Heart left ventricle (tissue), 16 donors: ENCODE data around the gene TVP23A. TPM values are rescaled to one million over a fixed set of nuclear protein-coding genes. Genes with fewer than 3 reads are reported as not detected.
"Not testable (repeated sequence)": the region's sequence is repeated elsewhere in the genome, so short reads cannot be mapped to it uniquely, and the experiment has no call there.

Experiments used
- ATAC-seq, 4 donors: fragments of 200-7000 bp; cut with Tn5 transposase; one replicate each; pipeline ENCODE4 v1.9.1; 2020 to 2022; ENCODE audit warnings: moderate library complexity in 4 of 4, mild to moderate bottlenecking in 3 of 4, moderate number of reproducible peaks in 1 of 4
- DNase-seq, 5 donors: peaks; one replicate each; pipeline ENCODE4 v3.0.0-alpha.2; 2020
- H3K27ac ChIP-seq, 12 donors: fragments of 200-600 bp; sonication (generic) in 4 of 12; one replicate each; pipeline versions ENCODE4 v1.5.0 to v1.8.0; 2016 to 2022; ENCODE audit warnings: mild to moderate bottlenecking in 2 of 12
- H3K27me3 ChIP-seq, 9 donors: fragments of 200-600 bp; sonication (generic) in 2 of 9; one replicate each; pipeline versions ENCODE4 v1.5.1 to v1.8.0; 2016 to 2022; ENCODE audit warnings: mild to moderate bottlenecking in 3 of 9
- H3K36me3 ChIP-seq, 9 donors: fragments of 200-600 bp; sonication (generic) in 2 of 9; one replicate each; pipeline versions ENCODE4 v1.5.0 to v1.8.0; 2018 to 2022; ENCODE audit warnings: mild to moderate bottlenecking in 2 of 9
- H3K4me1 ChIP-seq, 12 donors: fragments of 200-600 bp; sonication (generic) in 4 of 12; one replicate each; pipeline versions ENCODE4 v1.5.0 to v1.8.0; 2016 to 2022; ENCODE audit warnings: mild to moderate bottlenecking in 3 of 12
- H3K4me3 ChIP-seq, 12 donors: fragments of 200-600 bp; sonication (generic) in 4 of 12; one replicate each; pipeline versions ENCODE4 v1.5.0 to v1.8.0; 2017 to 2022; ENCODE audit warnings: mild to moderate bottlenecking in 9 of 12, moderate library complexity in 4 of 12
- H3K9me3 ChIP-seq, 12 donors: fragments of 200-600 bp; sonication (generic) in 4 of 12; one replicate each; pipeline versions ENCODE4 v1.5.0 to v1.8.0; 2016 to 2022; ENCODE audit warnings: mild to moderate bottlenecking in 1 of 12
- POLR2A ChIP-seq, 2 donors: fragments of 450-650 bp; IDR thresholded peaks; one replicate each; pipeline ENCODE4 v1.6.1; 2017; ENCODE audit warnings: antibody characterized with exemption in 2 of 2, mild to moderate bottlenecking in 2 of 2, moderate library complexity in 2 of 2
- WGBS, 4 donors: extraction: QIAGEN DNeasy Blood & Tissue Kit in 2 of 4; methylation state at CpG; one replicate each; pipeline versions ENCODE4 v1.1.5 to v1.1.7; 2013 to 2018; 5-methylcytosine and 5-hydroxymethylcytosine counted together
- intact Hi-C, 10 donors: fragments of 100-400 bp; cut with DNase I; formaldehyde crosslinking; loops; one replicate each; pipeline versions ENCODE4 v1.11.1 to v1.14.2; 2022
- polyA plus RNA-seq, 2 donors: library from polyadenylated mRNA; stranded (reverse); fragments of 200-250 nt; gene quantifications; one replicate each; pipeline ENCODE4 v1.2.3, GENCODE V29; 2013
- total RNA-seq, 9 donors: library from RNA; depleted of rRNA in 2 of 9; stranded (reverse); fragments of >200 nt in 2 of 9; fragmentation: NEBNext Ultra II Directional in 3 of 9; extraction: Animal tissue kit (Norgen Biotek cat#: 25700) in 3 of 9; gene quantifications; one replicate each; pipeline versions ENCODE4 v1.1.0 to v1.2.4, GENCODE V29; 2016 to 2023
- TF ChIP-seq, protein P1 (sequence below), 12 donors: fragments of 200-600 bp; sonication (generic) in 4 of 12; IDR thresholded peaks; one replicate each; pipeline versions ENCODE4 v1.5.0 to v1.8.0; 2018 to 2022; ENCODE audit warnings: antibody characterized with exemption in 12 of 12, mild to moderate bottlenecking in 5 of 12
- donor health status: ischemic (EF 13 %, LVEDD 7.1; RV severe dilation, severe dysfunction).
- donor health status: healthy with polysubstance abuse.
- donor health status: DM: no; HTN: yes; CAD: no.
- donor health status: DM: no; HTN: no; CAD: no.
- donor health status: ischemic (EF 25% LVEDD 6.9; RV normal size, moderate dysfunction).
- donor health status: ischemic (EF 25% LVEDD 5.7; RV mildly dilated, moderate dysfunction).
- donor health status: healthy.
- donor health status: DM: yes; HTN: yes; CAD: no.
- donor health status: ischemic (EF 35%, LVEDD 5.7; RV mildly dilated, moderate dysfunction).
- donor health status: nonischemic (EF 11% LVEDD 7.7; RV severe dilation, severe dysfunction).
- donor health status: DM: yes; HTN: yes; CAD: no.
- donor health status: PGD.
- donor health status: ischemic (EF 29% LVEDD 5.4; RV normal size, mild dysfunction).
- donor health status: nonischemic (EF 23%, LVEDD 6.1; RV moderate dilation, normal function).

The TVP23A gene
- total and polyA plus RNA-seq, 11 donors: 0.08 to 0.95 (median 0.30) TPM; not detected in 4

DNA sequence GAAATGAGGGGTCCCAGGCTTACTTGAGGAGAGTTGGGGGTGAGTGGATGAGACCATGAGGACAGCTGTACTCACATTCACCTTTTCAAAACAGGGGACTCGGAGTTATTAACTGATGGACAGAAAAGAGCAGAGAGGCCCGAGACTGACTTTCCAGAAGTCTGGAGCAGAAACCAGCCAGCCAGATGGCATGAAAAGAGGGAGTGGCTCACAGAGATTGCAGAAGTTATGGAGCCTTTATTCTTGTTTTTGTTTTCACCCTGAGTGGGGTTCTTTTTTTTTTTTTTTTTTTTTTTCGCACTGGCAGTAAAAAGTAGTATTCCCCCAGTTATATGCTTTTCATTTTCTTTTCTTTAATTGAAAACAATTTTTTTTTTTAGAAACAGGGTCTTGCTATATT lies 18.9 kb downstream of the TVP23A start:
- peaks cover 0 to 8% (median 0%) of the 10 kb centered on the region in 12 donors for H3K4me1 ChIP-seq
- TF ChIP-seq, protein P1, sequence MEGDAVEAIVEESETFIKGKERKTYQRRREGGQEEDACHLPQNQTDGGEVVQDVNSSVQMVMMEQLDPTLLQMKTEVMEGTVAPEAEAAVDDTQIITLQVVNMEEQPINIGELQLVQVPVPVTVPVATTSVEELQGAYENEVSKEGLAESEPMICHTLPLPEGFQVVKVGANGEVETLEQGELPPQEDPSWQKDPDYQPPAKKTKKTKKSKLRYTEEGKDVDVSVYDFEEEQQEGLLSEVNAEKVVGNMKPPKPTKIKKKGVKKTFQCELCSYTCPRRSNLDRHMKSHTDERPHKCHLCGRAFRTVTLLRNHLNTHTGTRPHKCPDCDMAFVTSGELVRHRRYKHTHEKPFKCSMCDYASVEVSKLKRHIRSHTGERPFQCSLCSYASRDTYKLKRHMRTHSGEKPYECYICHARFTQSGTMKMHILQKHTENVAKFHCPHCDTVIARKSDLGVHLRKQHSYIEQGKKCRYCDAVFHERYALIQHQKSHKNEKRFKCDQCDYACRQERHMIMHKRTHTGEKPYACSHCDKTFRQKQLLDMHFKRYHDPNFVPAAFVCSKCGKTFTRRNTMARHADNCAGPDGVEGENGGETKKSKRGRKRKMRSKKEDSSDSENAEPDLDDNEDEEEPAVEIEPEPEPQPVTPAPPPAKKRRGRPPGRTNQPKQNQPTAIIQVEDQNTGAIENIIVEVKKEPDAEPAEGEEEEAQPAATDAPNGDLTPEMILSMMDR (IDR thresholded peaks at IDR 0.05): no peak
- TF ChIP-seq POLR2A (IDR thresholded peaks at IDR 0.05): no peak
- 87 to 93% (median 90%) methylated on average over 3 of the region's 3 CpGs for WGBS, 4 donors
- peaks cover 0 to 5% (median 0%) of the 10 kb centered on the region in 12 donors for H3K9me3 ChIP-seq
- peak overlapping the region in 1 of 12 donors; percentile 48 for H3K27ac ChIP-seq
- H3K4me3 ChIP-seq: no peak overlapping the region
- intact Hi-C loops: no loop called here
- H3K36me3 ChIP-seq: no peaks in the 10 kb centered on the region
- no peaks in the 10 kb centered on the region for H3K27me3 ChIP-seq
- no peak for DNase-seq
- no peak for ATAC-seq

DNA sequence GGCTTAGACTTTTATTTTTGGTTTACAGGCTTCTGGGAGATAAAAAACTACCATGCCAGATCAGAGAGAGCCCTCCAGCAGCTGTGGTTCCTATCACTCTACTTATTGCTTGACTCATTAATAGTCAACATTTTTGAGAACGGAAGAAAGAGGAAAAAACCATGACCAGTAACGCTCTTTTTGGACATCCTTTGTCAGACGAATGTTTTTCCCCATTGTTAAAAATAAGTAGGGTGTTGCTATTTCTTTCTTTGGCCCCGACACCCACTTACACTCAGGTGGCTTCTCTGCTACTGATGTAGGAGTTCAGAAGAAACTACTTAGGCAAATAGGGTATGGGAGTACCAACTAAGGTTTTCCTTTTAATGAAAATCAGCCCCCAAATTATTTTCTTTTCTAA lies 27.5 kb downstream of the TVP23A start:
- 74 to 82% (median 79%) methylated on average over 4 of the region's 4 CpGs for WGBS, 4 donors
- no peak for TF ChIP-seq POLR2A (IDR thresholded peaks at IDR 0.05)
- TF ChIP-seq, protein P1 (IDR thresholded peaks at IDR 0.05): no peak
- Histone ChIP-seq H3K27me3 (no peaks in the 10 kb centered on the region), H3K4me1 (peaks cover 0 to 15% (median 0%) of the 10 kb centered on the region in 12 donors), H3K36me3 (no peaks in the 10 kb centered on the region), H3K4me3 (no peak overlapping the region), H3K27ac (no peak overlapping the region), H3K9me3 (no peaks in the 10 kb centered on the region)
- intact Hi-C loops: no loop called here
- DNase-seq: no peak
- no peak for ATAC-seq

DNA sequence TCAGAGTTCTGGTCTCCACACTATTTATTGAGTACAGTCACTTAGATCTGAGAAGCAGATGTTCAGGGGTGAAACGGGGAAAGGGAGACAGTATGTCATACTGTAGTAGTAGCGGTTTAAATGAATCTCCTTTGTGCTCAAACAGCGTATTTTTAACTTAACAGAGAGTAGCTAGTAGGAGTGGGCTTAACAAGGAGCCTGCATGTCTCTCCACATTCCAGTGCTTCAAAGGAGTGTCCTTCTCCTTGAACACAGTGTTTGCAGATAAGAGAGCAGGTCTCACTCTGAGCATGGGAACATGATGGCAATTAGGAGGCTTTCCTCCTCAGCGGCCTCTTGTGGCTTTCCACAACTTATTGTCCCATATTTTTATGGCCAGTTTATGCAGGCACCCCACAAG lies 30.0 kb downstream of the TVP23A start:
- H3K9me3 ChIP-seq, intact Hi-C loops, ATAC-seq, DNase-seq, H3K4me3 ChIP-seq, H3K36me3 ChIP-seq, H3K27me3 ChIP-seq, H3K27ac ChIP-seq: not testable (repeated sequence)
- WGBS, 4 donors: 46 to 63% (median 57%) methylated on average over 4 of the region's 4 CpGs
- peaks cover 0 to 15% (median 0%) of the 10 kb centered on the region in 12 donors for H3K4me1 ChIP-seq

DNA sequence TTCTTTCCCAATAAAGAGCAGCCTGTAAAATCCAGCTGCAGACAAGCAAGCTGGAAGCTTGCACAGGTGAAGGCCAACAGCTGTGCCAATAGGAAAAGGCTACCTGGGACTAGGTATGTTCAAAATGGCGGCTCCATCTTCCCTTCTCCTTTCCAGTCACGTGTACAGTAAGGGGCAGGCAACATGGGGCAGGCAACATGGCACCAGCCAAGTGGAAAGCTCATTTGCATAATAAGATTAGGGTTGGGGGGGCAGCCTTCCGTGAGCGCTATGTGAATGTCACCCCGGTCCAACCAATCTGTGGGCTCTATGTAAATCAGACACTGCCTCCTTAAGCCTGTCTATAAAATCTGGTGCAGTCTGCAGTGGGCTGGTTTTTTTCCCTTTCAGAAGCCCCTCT lies 31.3 kb downstream of the TVP23A start:
- H3K4me3 ChIP-seq: no peak overlapping the region
- H3K27me3 ChIP-seq: no peaks in the 10 kb centered on the region
- H3K9me3 ChIP-seq: no peaks in the 10 kb centered on the region
- H3K36me3 ChIP-seq: no peaks in the 10 kb centered on the region
- ATAC-seq (no peak), DNase-seq (no peak)
- 74 to 85% (median 82%) methylated on average over 5 of the region's 5 CpGs for WGBS, 4 donors
- H3K4me1 ChIP-seq: peaks cover 0 to 7% (median 0%) of the 10 kb centered on the region in 12 donors
- no peak overlapping the region for H3K27ac ChIP-seq
- intact Hi-C loops: no loop called here
- TF ChIP-seq, protein P1 (IDR thresholded peaks at IDR 0.05): no peak
- TF ChIP-seq POLR2A (IDR thresholded peaks at IDR 0.05): no peak

DNA sequence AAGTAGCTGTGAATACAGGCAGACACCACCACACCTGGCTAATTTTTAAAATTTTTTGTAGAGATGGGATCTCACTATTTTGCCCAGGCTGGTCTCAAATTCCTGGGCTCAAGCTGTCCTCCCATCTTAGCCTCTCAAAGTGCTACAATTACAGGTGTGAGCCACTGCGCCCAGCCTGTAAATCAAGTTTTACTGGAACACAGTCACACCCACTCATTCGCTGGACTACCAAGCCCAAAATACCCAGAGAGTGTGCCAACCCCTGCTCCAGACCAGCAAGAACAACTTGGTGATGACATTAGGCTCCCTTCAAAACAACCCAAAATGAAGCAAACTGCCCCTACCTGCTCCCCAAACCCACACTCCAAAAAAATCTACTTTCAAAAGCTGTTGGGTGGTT lies 36.0 kb downstream of the TVP23A start:
- no peak for TF ChIP-seq POLR2A (IDR thresholded peaks at IDR 0.05)
- TF ChIP-seq, protein P1 (IDR thresholded peaks at IDR 0.05): no peak
- DNase-seq (no peak), ATAC-seq (no peak)
- intact Hi-C loops: no loop called here
- no peaks in the 10 kb centered on the region for H3K36me3 ChIP-seq
- no peak overlapping the region for H3K27ac ChIP-seq
- H3K27me3 ChIP-seq: no peaks in the 10 kb centered on the region
- H3K9me3 ChIP-seq: no peaks in the 10 kb centered on the region
- 92 to 100% (median 94%) methylated on average over 2 of the region's 2 CpGs for WGBS, 4 donors
- no peaks in the 10 kb centered on the region for H3K4me1 ChIP-seq
- no peak overlapping the region for H3K4me3 ChIP-seq
